ENCODE data around the gene EIF3D.

EIF3D gene

DNA sequence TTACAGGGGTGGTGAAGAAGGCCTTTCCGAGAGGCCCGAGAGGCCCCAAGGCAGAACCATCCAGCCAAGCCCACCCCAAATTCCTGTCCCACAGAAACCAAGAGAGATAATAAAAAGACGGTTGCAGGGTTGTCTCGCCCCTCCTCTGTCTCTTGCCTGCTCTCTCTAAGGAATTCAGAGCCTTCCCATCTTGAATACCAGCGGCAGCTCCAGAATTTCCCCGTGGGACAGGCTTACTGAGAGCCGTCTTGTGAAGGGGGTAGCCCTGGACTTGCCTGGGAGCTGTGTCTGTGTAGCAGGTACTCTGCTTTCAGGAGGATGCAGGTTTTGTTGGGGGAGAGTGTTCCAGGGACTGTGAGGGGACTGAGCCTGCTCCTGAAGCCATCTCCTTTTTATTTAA is 9.6 kb upstream of the EIF3D start:
- TF ChIP-seq TCF12 (IDR thresholded peaks at IDR 0.05; ENCODE audit: low read depth) (no peak), NFIC (IDR thresholded peaks at IDR 0.05) (no peak), CREB1 (IDR thresholded peaks at IDR 0.05; ENCODE audit: low read depth) (no peak), TAF1 (IDR thresholded peaks at IDR 0.05; ENCODE audit: low read depth) (no peak), EP300 (IDR thresholded peaks at IDR 0.05; ENCODE audit: borderline replicate concordance) (no peak), TEAD4 (IDR thresholded peaks at IDR 0.05) (no peak), CEBPB (IDR thresholded peaks at IDR 0.05) (no peak), MAX (IDR thresholded peaks at IDR 0.05) (no peak), RAD21 (IDR thresholded peaks at IDR 0.05; ENCODE audit: low read depth) (no peak), YY1 (IDR thresholded peaks at IDR 0.05; ENCODE audit: low read depth) (no peak), FOXM1 (IDR thresholded peaks at IDR 0.05; ENCODE audit: borderline replicate concordance, low read depth) (no peak), USF1 (IDR thresholded peaks at IDR 0.05) (no peak), ZBTB7A (IDR thresholded peaks at IDR 0.05; ENCODE audit: low read depth) (no peak), EGR1 (IDR thresholded peaks at IDR 0.05) (no peak)
- TF ChIP-seq, protein P1, sequence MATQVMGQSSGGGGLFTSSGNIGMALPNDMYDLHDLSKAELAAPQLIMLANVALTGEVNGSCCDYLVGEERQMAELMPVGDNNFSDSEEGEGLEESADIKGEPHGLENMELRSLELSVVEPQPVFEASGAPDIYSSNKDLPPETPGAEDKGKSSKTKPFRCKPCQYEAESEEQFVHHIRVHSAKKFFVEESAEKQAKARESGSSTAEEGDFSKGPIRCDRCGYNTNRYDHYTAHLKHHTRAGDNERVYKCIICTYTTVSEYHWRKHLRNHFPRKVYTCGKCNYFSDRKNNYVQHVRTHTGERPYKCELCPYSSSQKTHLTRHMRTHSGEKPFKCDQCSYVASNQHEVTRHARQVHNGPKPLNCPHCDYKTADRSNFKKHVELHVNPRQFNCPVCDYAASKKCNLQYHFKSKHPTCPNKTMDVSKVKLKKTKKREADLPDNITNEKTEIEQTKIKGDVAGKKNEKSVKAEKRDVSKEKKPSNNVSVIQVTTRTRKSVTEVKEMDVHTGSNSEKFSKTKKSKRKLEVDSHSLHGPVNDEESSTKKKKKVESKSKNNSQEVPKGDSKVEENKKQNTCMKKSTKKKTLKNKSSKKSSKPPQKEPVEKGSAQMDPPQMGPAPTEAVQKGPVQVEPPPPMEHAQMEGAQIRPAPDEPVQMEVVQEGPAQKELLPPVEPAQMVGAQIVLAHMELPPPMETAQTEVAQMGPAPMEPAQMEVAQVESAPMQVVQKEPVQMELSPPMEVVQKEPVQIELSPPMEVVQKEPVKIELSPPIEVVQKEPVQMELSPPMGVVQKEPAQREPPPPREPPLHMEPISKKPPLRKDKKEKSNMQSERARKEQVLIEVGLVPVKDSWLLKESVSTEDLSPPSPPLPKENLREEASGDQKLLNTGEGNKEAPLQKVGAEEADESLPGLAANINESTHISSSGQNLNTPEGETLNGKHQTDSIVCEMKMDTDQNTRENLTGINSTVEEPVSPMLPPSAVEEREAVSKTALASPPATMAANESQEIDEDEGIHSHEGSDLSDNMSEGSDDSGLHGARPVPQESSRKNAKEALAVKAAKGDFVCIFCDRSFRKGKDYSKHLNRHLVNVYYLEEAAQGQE (IDR thresholded peaks at IDR 0.05; ENCODE audit: low read depth), result no peak

- no peak for TF ChIP-seq EP300 (IDR thresholded peaks at IDR 0.05; ENCODE audit: borderline replicate concordance)
- TF ChIP-seq NFIC (IDR thresholded peaks at IDR 0.05), result peak; percentile 58
- no peak for TF ChIP-seq TAF1 (IDR thresholded peaks at IDR 0.05; ENCODE audit: low read depth)
- TF ChIP-seq CREB1 (IDR thresholded peaks at IDR 0.05; ENCODE audit: low read depth), result no peak
- peak; percentile 85 for TF ChIP-seq USF1 (IDR thresholded peaks at IDR 0.05)
- no peak for TF ChIP-seq RAD21 (IDR thresholded peaks at IDR 0.05; ENCODE audit: low read depth)
- peak; percentile 43 for TF ChIP-seq MAX (IDR thresholded peaks at IDR 0.05)
Measured at GRCh38 chr22:36536717-36537116, 7.8 kb upstream of the EIF3D start.

DNA sequence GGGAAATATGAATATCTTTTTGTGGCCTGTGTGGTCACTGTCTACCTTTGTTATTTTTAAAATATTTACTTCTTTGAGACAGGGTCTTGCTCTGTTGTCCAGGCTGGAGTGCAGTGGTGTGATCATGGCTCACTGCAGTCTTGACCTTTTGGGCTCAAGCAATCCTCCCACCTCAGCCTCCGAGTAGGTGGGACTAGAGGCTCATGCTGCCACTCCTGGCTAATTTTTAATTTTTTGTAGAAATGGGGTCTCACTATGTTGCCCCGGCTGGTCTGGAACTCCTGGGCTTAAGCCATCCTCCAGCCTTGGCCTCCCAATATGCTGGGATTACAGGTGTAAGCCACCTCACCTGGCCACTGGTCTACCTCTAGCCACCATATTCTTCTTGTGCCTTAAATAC is 3.5 kb upstream of the EIF3D start:
- TF ChIP-seq CREB1 (IDR thresholded peaks at IDR 0.05; ENCODE audit: low read depth) (no peak), CEBPB (IDR thresholded peaks at IDR 0.05) (no peak), MAX (IDR thresholded peaks at IDR 0.05) (no peak), TCF12 (IDR thresholded peaks at IDR 0.05; ENCODE audit: low read depth) (no peak), FOXM1 (IDR thresholded peaks at IDR 0.05; ENCODE audit: borderline replicate concordance, low read depth) (no peak), YY1 (IDR thresholded peaks at IDR 0.05; ENCODE audit: low read depth) (no peak), NFIC (IDR thresholded peaks at IDR 0.05) (no peak), TAF1 (IDR thresholded peaks at IDR 0.05; ENCODE audit: low read depth) (no peak), EGR1 (IDR thresholded peaks at IDR 0.05) (no peak), ZBTB7A (IDR thresholded peaks at IDR 0.05; ENCODE audit: low read depth) (no peak), RAD21 (IDR thresholded peaks at IDR 0.05; ENCODE audit: low read depth) (no peak), USF1 (IDR thresholded peaks at IDR 0.05) (no peak), TEAD4 (IDR thresholded peaks at IDR 0.05) (no peak), EP300 (IDR thresholded peaks at IDR 0.05; ENCODE audit: borderline replicate concordance) (no peak)
- TF ChIP-seq, protein P1 (IDR thresholded peaks at IDR 0.05; ENCODE audit: low read depth), result no peak

DNA sequence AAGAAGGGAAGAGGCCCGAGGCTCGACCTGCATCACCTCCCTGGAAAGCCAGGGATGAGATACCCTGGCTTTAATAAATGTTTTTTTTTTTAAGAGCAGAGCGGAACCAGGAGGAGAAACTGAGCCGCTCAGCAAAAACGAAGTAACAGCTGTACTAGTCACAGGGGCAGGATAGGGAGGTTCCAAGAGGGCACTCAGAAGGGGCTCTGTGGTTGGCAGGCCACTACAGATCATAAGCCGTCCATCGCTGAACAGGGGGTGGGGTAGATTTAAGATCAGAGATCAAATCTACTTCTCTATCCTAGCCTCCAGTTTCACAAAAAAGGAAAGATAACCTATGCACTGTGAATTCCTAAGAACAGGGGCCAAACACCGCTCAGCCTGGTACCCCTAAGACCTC is 625 bp downstream of the EIF3D start:
- TF ChIP-seq ZBTB7A (IDR thresholded peaks at IDR 0.05; ENCODE audit: low read depth), result no peak
- no peak for TF ChIP-seq FOXM1 (IDR thresholded peaks at IDR 0.05; ENCODE audit: borderline replicate concordance, low read depth)
- no peak for TF ChIP-seq USF1 (IDR thresholded peaks at IDR 0.05)
- TF ChIP-seq TAF1 (IDR thresholded peaks at IDR 0.05; ENCODE audit: low read depth), result no peak
- TF ChIP-seq EP300 (IDR thresholded peaks at IDR 0.05; ENCODE audit: borderline replicate concordance), result no peak
- no peak for TF ChIP-seq NFIC (IDR thresholded peaks at IDR 0.05)
- no peak for TF ChIP-seq TEAD4 (IDR thresholded peaks at IDR 0.05)
- TF ChIP-seq, protein P1 (IDR thresholded peaks at IDR 0.05; ENCODE audit: low read depth), result no peak
- TF ChIP-seq YY1 (IDR thresholded peaks at IDR 0.05; ENCODE audit: low read depth), result no peak
- TF ChIP-seq TCF12 (IDR thresholded peaks at IDR 0.05; ENCODE audit: low read depth), result no peak
- no peak for TF ChIP-seq RAD21 (IDR thresholded peaks at IDR 0.05; ENCODE audit: low read depth)
